ENCODE measurements around the gene MED29. TPM values are rescaled to one million over a fixed set of nuclear protein-coding genes. Genes with fewer than 3 reads are reported as not detected.

The MED29 gene
- polyA plus RNA-seq, 1 experiment, result 36.6 TPM

DNA sequence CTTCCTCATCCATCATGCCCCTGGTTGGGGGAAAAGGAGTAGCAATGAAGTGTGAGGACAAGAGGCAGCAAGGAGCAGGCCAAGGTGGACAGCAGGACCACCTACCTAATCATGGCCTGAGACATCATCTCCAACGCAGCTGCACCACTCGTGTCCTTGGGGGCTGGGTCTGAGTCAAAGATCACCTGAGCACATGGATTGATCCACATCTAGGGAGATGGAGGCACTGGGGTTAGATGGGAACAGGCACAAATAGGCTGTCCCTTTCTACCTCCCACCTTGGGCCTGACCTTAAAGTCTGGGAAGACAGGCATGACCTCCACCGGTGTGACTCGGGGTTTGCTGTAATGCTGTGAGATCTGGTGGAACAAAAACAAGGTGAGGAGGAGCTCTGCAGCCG is 2.5 kb upstream of the MED29 start:
- Histone ChIP-seq H3K4me3 (ENCODE audit: low read depth, low read length) (no peak overlapping the region), H3K36me3 (ENCODE audit: control insufficient read depth, insufficient read depth, low read length) (peaks cover 36% of the 10 kb centered on the region), H3K27me3 (ENCODE audit: control insufficient read depth, insufficient read depth, low read length) (no peaks in the 10 kb centered on the region)
- ChIA-PET POLR2A (no interaction called here), CTCF (interaction anchor here (0.7 to 1.0 kb wide), 3 partner anchors 9 to 23 kb away, joined by 3 to 4 read pairs (median 4); partner anchors contain the start of gene PLEKHG2)
- TF ChIP-seq CTCF (IDR thresholded peaks at IDR 0.05; ENCODE audit: insufficient read depth, low read depth, low read length), result no peak
- DNase-seq (ENCODE audit: low read depth), result no peak

- Histone ChIP-seq H3K36me3 (ENCODE audit: control insufficient read depth, insufficient read depth, low read length) (peaks cover 32% of the 10 kb centered on the region), H3K27me3 (ENCODE audit: control insufficient read depth, insufficient read depth, low read length) (no peaks in the 10 kb centered on the region), H3K4me3 (ENCODE audit: low read depth, low read length) (peak overlapping the region; percentile 100)
- no peak for DNase-seq (ENCODE audit: low read depth)
- no peak for TF ChIP-seq CTCF (IDR thresholded peaks at IDR 0.05; ENCODE audit: insufficient read depth, low read depth, low read length)
- CTCF ChIA-PET, result interaction anchor here (0.7 to 2.2 kb wide), 6 partner anchors 8 to 268 kb away, joined by 3 to 10 read pairs (median 4); partner anchors contain the start of genes PLEKHG2 and SAMD4B
- POLR2A ChIA-PET, result no interaction called here
Measured at GRCh38 chr19:39389631-39390414, 1.4 kb upstream of the MED29 start.

DNA sequence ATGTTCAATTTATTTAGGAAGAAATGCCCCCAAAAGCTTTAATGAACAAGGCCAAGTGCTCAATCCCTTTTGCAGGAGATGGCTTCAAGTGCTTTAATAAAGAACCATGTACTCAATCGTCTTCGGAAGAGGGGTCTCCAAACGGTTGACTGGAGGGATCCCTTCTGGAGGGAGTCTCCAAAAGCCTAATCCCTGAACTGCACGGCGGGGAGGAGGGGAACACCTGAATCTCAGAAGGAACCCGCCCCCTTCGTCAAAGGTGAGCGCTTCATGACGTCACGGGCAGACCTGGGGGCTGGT is 777 bp upstream of the MED29 start:
- no peaks in the 10 kb centered on the region for H3K27me3 ChIP-seq (ENCODE audit: control insufficient read depth, insufficient read depth, low read length)
- DNase-seq (ENCODE audit: low read depth), result no peak
- peak overlapping the region; percentile 100 for H3K4me3 ChIP-seq (ENCODE audit: low read depth, low read length)
- peaks cover 30% of the 10 kb centered on the region for H3K36me3 ChIP-seq (ENCODE audit: control insufficient read depth, insufficient read depth, low read length)
- ChIA-PET CTCF (interaction anchor here (1.0 to 2.2 kb wide), 5 partner anchors 21 to 63 kb away, joined by 3 to 10 read pairs (median 4); partner anchors contain the start of genes PLEKHG2 and SAMD4B), POLR2A (interaction anchor here (0.5 to 1.4 kb wide), 5 partner anchors 16 to 49 kb away, joined by 4 to 11 read pairs (median 5); partner anchors contain the start of genes RPS16 and ZFP36)
- TF ChIP-seq CTCF (IDR thresholded peaks at IDR 0.05; ENCODE audit: insufficient read depth, low read depth, low read length), result no peak

GRCh38 chr19:39397360-39398296 is 6.5 kb downstream of the MED29 start:
- TF ChIP-seq CTCF (IDR thresholded peaks at IDR 0.05; ENCODE audit: insufficient read depth, low read depth, low read length), result peak; percentile 98
- no peak for DNase-seq (ENCODE audit: low read depth)
- Histone ChIP-seq H3K4me3 (ENCODE audit: low read depth, low read length) (no peak overlapping the region), H3K27me3 (ENCODE audit: control insufficient read depth, insufficient read depth, low read length) (no peaks in the 10 kb centered on the region), H3K36me3 (ENCODE audit: control insufficient read depth, insufficient read depth, low read length) (peaks cover 11% of the 10 kb centered on the region)
- CTCF ChIA-PET, result interaction anchor here (0.6 to 9.8 kb wide), 34 partner anchors 9 to 422 kb away, joined by 3 to 178 read pairs (median 4); partner anchors contain the start of genes EID2B, FBXO17, PLEKHG2 and RPS16
- POLR2A ChIA-PET, result interaction anchor here (0.9 to 1.1 kb wide), 5 partner anchors 11 to 38 kb away, joined by 3 to 11 read pairs (median 3); partner anchors contain the start of gene RPS16

All from BJ (cell line).